ENCODE results near the gene AP4M1. TPM values are rescaled to one million over a fixed set of nuclear protein-coding genes. Genes with fewer than 3 reads are reported as not detected.
A peak's percentile ranks its signal among the peaks of the same experiment; 100 is the strongest.

AP4M1 gene
- total RNA-seq (10 to 100 TPM in 2 of 4 donors, 1 to 10 TPM in 2; 8.8 to 12.9 (median 10.8) TPM), polyA plus RNA-seq (10 to 100 TPM; 10.9 to 19.2 (median 14.5) TPM)
- long read RNA-seq, donor 1, transcript AP4M1-201 (15 exons, 1,817 nt) = major isoform, 6 of 13 reads
- long read RNA-seq, donor 1, partial matches to known transcripts = 2 of 13 reads
- long read RNA-seq, donor 1, other reads (novel, unspliced or antisense) = 4 of 13 reads
- long read RNA-seq, donor 2, transcript AP4M1-201 (15 exons, 1,817 nt) = major isoform, 10 of 30 reads
- long read RNA-seq, donor 2, partial matches to known transcripts = 1 of 30 reads
- long read RNA-seq, donor 2, other reads (novel, unspliced or antisense) = 16 of 30 reads

- H3K36me3 ChIP-seq (ENCODE audit: insufficient read depth in 1 of 2, low read depth in 1 of 2) = peaks cover 9 to 67% of the 10 kb centered on the region in 2 donors
These were observed at the start of gene AP4M1, which contains the start of gene MCM7 for GRCh38 chr7:100101016-100101862. Gene AP4M1, plus strand, starts transcription at chr7:100101643. Its CDS starts 72 bp downstream, at chr7:100101715. Gene MCM7, minus strand, starts transcription at chr7:100101397. Its CDS starts 103 bp downstream, at chr7:100101294.

GRCh38 chr7:100053215-100053614 is 48.2 kb upstream of the AP4M1 start:
- no peak overlapping the region for H3K4me3 ChIP-seq
- H3K27me3 ChIP-seq (ENCODE audit: insufficient read depth in 3 of 3, low read length in 2 of 3) = no peaks in the 10 kb centered on the region
- 20 to 28% (median 26%) methylated on average over 3 of the region's 3 CpGs for WGBS, 3 donors
- no peak for TF ChIP-seq CTCF (IDR thresholded peaks at IDR 0.05)
- no peak overlapping the region for H3K27ac ChIP-seq
- ATAC-seq = peak; percentile 53 to 80 (median 74)
- intact Hi-C loops (cut with DNase I) = loop anchor here in 1 of 2 donors (10.0 kb wide), 1 partner anchor 138 kb away; the partner anchor contains the start of gene TRIM4
- DNase-seq = peak; percentile 32 to 66
- H3K36me3 ChIP-seq (ENCODE audit: insufficient read depth in 1 of 2, low read depth in 1 of 2) = peaks cover 0 to 15% of the 10 kb centered on the region in 2 donors
- H3K9me3 ChIP-seq = no peaks in the 10 kb centered on the region
- peaks cover 6% of the 10 kb centered on the region for H3K4me1 ChIP-seq

More at GRCh38 chr7:100101016-100101862, at the start of gene AP4M1, which contains the start of gene MCM7:
- intact Hi-C loops (cut with DNase I) = loop anchor here in 1 of 2 donors (1.0 to 2.0 kb wide), 2 partner anchors 18 to 52 kb away; partner anchors contain the start of genes CNPY4, TAF6 and ZSCAN21
- TF ChIP-seq CTCF (IDR thresholded peaks at IDR 0.05) = no peak
- DNase-seq (peak; percentile 99 to 100), ATAC-seq (peak; percentile 94 to 95 (median 95))
- no peaks in the 10 kb centered on the region for H3K9me3 ChIP-seq
- WGBS, 3 donors = 0 to 1% (median 1%) methylated on average over 74 to 80 of the region's 80 CpGs
- H3K4me1 ChIP-seq = peaks cover 18% of the 10 kb centered on the region
- H3K27me3 ChIP-seq (ENCODE audit: insufficient read depth in 3 of 3, low read length in 2 of 3) = no peaks in the 10 kb centered on the region
- H3K4me3 ChIP-seq = peak within 1 kb of the TSS; percentile 77
- peak within 1 kb of the TSS; percentile 90 for H3K27ac ChIP-seq

GRCh38 chr7:100057006-100057405 is 44.4 kb upstream of the AP4M1 start:
- no peaks in the 10 kb centered on the region for H3K27me3 ChIP-seq (ENCODE audit: insufficient read depth in 3 of 3, low read length in 2 of 3)
- no peak overlapping the region for H3K27ac ChIP-seq
- no peak for ATAC-seq
- no peak overlapping the region for H3K4me3 ChIP-seq
- peaks cover 0 to 53% of the 10 kb centered on the region in 2 donors for H3K36me3 ChIP-seq (ENCODE audit: insufficient read depth in 1 of 2, low read depth in 1 of 2)
- 95 to 96% (median 95%) methylated on average over 10 of the region's 10 CpGs for WGBS, 3 donors
- H3K9me3 ChIP-seq = no peaks in the 10 kb centered on the region
- H3K4me1 ChIP-seq = no peaks in the 10 kb centered on the region
- no peak for TF ChIP-seq CTCF (IDR thresholded peaks at IDR 0.05)
- intact Hi-C loops (cut with DNase I) = loop anchor here in 1 of 2 donors (10.0 kb wide), 1 partner anchor 142 kb away; the partner anchor contains the start of gene TRIM4
- DNase-seq = no peak

- Histone ChIP-seq H3K27me3 (ENCODE audit: insufficient read depth in 3 of 3, low read length in 2 of 3) (no peaks in the 10 kb centered on the region), H3K4me1 (no peaks in the 10 kb centered on the region), H3K27ac (no peak overlapping the region), H3K9me3 (no peaks in the 10 kb centered on the region), H3K4me3 (no peak overlapping the region), H3K36me3 (ENCODE audit: insufficient read depth in 1 of 2, low read depth in 1 of 2) (peaks cover 3 to 76% of the 10 kb centered on the region in 2 donors)
- no peak for ATAC-seq
- TF ChIP-seq CTCF (IDR thresholded peaks at IDR 0.05) = no peak
- WGBS, 3 donors = 90 to 93% (median 93%) methylated on average over 5 of the region's 5 CpGs
- intact Hi-C loops (cut with DNase I) = loop anchor here in 1 of 2 donors (10.0 kb wide), 1 partner anchor 144 kb away; the partner anchor contains the start of gene TRIM4
- no peak for DNase-seq
These were observed 42.1 kb upstream of the AP4M1 start for GRCh38 chr7:100059251-100059739.
